SK-N-SH treated with all-trans-retinoic acid at 6 μM for 48 hours (cell line): ENCODE results near the gene LTBP3.

ENCODE experiments used
- BACH2 ChIP-seq: fragments of 250-450 bp; sonication (Bioruptor Pico); IDR thresholded peaks from 2 replicates; pipeline ENCODE4 v1.9.0; 2021; ENCODE audit warnings: mild to moderate bottlenecking, borderline replicate concordance
- OSR1 ChIP-seq: fragments of 250-450 bp; sonication (Bioruptor Pico); IDR thresholded peaks from 2 replicates; pipeline ENCODE4 v1.8.0; 2022; ENCODE audit warnings: moderate library complexity, mild to moderate bottlenecking, inconsistent platforms
- SNAI2 ChIP-seq: fragments of 250-450 bp; sonication (Bioruptor Pico); IDR thresholded peaks from 2 replicates; pipeline ENCODE4 v1.5.0; 2020; ENCODE audit warnings: mild to moderate bottlenecking, moderate library complexity
- TF ChIP-seq, protein P1 (sequence below): fragments of 250-450 bp; sonication (Bioruptor Pico); IDR thresholded peaks from 2 replicates; pipeline ENCODE4 v1.5.0; 2020; ENCODE audit warnings: mild to moderate bottlenecking, moderate library complexity
- TF ChIP-seq, protein P2 (sequence below): fragments of 250-450 bp; sonication (Bioruptor Pico); IDR thresholded peaks from 2 replicates; pipeline ENCODE4 v1.8.0; 2020; ENCODE audit warnings: mild to moderate bottlenecking, moderate library complexity, borderline replicate concordance

DNA sequence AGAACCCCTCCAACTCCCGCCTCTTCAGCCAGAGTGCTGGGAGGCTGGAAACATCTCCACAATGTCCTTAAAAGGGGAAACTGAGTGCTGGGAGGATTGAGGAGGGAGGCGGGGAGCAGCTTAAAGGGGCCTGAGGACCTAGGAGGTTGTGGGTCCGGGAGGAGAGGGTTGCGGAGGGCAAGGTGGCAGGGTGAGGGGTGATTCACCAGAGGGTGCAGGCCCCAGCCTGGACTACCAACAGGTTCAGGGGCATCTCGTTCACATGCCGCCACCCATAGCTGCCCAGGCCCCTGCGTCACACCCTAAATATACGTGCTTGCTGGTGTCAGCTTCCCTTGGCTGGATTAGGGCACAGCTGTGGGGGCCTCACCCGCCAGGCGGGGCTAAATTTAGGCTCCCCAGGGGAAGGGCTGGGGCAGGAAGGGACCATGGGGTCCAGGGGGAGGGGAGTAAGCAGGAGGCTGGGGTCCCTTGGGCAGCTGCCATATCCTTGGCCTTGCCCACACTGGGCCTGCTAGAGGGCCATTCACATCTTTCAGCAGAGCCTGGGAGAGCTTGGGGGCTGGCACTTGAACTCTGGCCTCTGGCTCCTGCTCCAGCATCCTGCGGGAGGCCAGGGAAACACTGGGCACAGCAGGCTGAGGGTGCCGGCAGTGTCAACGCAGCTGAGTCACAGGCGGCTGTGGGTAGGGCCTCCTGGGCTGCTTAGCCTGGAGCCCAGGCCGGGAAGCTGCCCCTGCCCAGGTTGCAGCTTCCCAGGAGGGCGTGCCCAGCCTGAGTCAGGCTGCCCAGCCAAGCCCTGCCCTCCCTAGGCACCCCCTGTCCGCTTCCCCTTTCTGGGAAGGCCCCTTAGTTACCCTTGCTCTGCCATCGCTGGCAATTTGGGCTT is 19.0 kb upstream of the LTBP3 start:
- TF ChIP-seq, protein P1, sequence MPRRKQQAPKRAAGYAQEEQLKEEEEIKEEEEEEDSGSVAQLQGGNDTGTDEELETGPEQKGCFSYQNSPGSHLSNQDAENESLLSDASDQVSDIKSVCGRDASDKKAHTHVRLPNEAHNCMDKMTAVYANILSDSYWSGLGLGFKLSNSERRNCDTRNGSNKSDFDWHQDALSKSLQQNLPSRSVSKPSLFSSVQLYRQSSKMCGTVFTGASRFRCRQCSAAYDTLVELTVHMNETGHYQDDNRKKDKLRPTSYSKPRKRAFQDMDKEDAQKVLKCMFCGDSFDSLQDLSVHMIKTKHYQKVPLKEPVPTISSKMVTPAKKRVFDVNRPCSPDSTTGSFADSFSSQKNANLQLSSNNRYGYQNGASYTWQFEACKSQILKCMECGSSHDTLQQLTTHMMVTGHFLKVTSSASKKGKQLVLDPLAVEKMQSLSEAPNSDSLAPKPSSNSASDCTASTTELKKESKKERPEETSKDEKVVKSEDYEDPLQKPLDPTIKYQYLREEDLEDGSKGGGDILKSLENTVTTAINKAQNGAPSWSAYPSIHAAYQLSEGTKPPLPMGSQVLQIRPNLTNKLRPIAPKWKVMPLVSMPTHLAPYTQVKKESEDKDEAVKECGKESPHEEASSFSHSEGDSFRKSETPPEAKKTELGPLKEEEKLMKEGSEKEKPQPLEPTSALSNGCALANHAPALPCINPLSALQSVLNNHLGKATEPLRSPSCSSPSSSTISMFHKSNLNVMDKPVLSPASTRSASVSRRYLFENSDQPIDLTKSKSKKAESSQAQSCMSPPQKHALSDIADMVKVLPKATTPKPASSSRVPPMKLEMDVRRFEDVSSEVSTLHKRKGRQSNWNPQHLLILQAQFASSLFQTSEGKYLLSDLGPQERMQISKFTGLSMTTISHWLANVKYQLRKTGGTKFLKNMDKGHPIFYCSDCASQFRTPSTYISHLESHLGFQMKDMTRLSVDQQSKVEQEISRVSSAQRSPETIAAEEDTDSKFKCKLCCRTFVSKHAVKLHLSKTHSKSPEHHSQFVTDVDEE (CRISPR knock-in tag), result no peak
- TF ChIP-seq OSR1 (CRISPR knock-in tag) (no peak), BACH2 (CRISPR knock-in tag) (no peak), SNAI2 (CRISPR knock-in tag) (no peak)
- TF ChIP-seq, protein P2, sequence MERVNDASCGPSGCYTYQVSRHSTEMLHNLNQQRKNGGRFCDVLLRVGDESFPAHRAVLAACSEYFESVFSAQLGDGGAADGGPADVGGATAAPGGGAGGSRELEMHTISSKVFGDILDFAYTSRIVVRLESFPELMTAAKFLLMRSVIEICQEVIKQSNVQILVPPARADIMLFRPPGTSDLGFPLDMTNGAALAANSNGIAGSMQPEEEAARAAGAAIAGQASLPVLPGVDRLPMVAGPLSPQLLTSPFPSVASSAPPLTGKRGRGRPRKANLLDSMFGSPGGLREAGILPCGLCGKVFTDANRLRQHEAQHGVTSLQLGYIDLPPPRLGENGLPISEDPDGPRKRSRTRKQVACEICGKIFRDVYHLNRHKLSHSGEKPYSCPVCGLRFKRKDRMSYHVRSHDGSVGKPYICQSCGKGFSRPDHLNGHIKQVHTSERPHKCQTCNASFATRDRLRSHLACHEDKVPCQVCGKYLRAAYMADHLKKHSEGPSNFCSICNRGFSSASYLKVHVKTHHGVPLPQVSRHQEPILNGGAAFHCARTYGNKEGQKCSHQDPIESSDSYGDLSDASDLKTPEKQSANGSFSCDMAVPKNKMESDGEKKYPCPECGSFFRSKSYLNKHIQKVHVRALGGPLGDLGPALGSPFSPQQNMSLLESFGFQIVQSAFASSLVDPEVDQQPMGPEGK (CRISPR knock-in tag), result no peak
